ENCODE measurements around the gene SKOR2.

GRCh38 chr18:47254341-47254939 lies 3.0 kb upstream of the SKOR2 start:
- TF ChIP-seq CTCF (IDR thresholded peaks at IDR 0.05; ENCODE audit: low read length): no peak
- no peak for TF ChIP-seq EZH2phosphoT487 (IDR thresholded peaks at IDR 0.05; ENCODE audit: low read length)

Measured in MM.1S (cell line).